ENCODE measurements around the gene MT1H. TPM values are rescaled to one million over a fixed set of nuclear protein-coding genes. Genes with fewer than 3 reads are reported as not detected.

Gene MT1H
- total and polyA plus RNA-seq, 2 of the 13 experiments (the other 11 are each of a cell fraction or from before 2014, with no cell fraction given): 0.60 TPM; not detected in 1

- peak; percentile 73; the same call in 1 of the 2 replicates for TF ChIP-seq ZNF446 (CRISPR knock-in tag; IDR thresholded peaks at IDR 0.05)
- peak; percentile 95 for TF ChIP-seq HNRNPLL (IDR thresholded peaks at IDR 0.05; ENCODE audit: low read depth, low read length, poor library complexity, severe bottlenecking)
- TF ChIP-seq KDM4B (CRISPR knock-in tag; IDR thresholded peaks at IDR 0.05): no peak
- TF ChIP-seq ZNF17 (CRISPR knock-in tag; IDR thresholded peaks at IDR 0.05): no peak
- TF ChIP-seq CTCF (CRISPR knock-in tag; IDR thresholded peaks at IDR 0.05): no peak
- no peak for TF ChIP-seq SIN3B (IDR thresholded peaks at IDR 0.05; ENCODE audit: low read length)
- TF ChIP-seq HOXA7 (CRISPR knock-in tag; IDR thresholded peaks at IDR 0.05): no peak
- TF ChIP-seq ZEB1 (IDR thresholded peaks at IDR 0.05; ENCODE audit: insufficient replicate concordance, low read depth): no peak
- no peak for TF ChIP-seq ZNF597 (CRISPR knock-in tag; IDR thresholded peaks at IDR 0.05)
- no peak for TF ChIP-seq ZNF12 (CRISPR knock-in tag; IDR thresholded peaks at IDR 0.05)
- TF ChIP-seq HOXD1 (CRISPR knock-in tag; IDR thresholded peaks at IDR 0.05): no peak
- TF ChIP-seq ZNF274 (CRISPR knock-in tag; IDR thresholded peaks at IDR 0.05): peak; percentile 16; the same call in 1 of the 2 replicates
- TF ChIP-seq ZNF329 (CRISPR knock-in tag; IDR thresholded peaks at IDR 0.05; ENCODE audit: low read depth): no peak
- TF ChIP-seq ARNT (IDR thresholded peaks at IDR 0.05): no peak
- TF ChIP-seq NFKBIZ (CRISPR knock-in tag; IDR thresholded peaks at IDR 0.05): no peak
- peak; percentile 55 for TF ChIP-seq ASH2L (IDR thresholded peaks at IDR 0.05; ENCODE audit: insufficient read length, low read depth, low read length)
- TF ChIP-seq, protein P1, sequence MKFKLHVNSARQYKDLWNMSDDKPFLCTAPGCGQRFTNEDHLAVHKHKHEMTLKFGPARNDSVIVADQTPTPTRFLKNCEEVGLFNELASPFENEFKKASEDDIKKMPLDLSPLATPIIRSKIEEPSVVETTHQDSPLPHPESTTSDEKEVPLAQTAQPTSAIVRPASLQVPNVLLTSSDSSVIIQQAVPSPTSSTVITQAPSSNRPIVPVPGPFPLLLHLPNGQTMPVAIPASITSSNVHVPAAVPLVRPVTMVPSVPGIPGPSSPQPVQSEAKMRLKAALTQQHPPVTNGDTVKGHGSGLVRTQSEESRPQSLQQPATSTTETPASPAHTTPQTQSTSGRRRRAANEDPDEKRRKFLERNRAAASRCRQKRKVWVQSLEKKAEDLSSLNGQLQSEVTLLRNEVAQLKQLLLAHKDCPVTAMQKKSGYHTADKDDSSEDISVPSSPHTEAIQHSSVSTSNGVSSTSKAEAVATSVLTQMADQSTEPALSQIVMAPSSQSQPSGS (CRISPR knock-in tag; IDR thresholded peaks at IDR 0.05): no peak
- TF ChIP-seq, protein P2, sequence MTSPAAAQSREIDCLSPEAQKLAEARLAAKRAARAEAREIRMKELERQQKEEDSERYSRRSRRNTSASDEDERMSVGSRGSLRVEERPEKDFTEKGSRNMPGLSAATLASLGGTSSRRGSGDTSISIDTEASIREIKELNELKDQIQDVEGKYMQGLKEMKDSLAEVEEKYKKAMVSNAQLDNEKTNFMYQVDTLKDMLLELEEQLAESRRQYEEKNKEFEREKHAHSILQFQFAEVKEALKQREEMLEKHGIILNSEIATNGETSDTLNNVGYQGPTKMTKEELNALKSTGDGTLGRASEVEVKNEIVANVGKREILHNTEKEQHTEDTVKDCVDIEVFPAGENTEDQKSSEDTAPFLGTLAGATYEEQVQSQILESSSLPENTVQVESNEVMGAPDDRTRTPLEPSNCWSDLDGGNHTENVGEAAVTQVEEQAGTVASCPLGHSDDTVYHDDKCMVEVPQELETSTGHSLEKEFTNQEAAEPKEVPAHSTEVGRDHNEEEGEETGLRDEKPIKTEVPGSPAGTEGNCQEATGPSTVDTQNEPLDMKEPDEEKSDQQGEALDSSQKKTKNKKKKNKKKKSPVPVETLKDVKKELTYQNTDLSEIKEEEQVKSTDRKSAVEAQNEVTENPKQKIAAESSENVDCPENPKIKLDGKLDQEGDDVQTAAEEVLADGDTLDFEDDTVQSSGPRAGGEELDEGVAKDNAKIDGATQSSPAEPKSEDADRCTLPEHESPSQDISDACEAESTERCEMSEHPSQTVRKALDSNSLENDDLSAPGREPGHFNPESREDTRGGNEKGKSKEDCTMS (CRISPR knock-in tag; conservative IDR thresholded peaks at IDR 0.05): 0 out of 2 replicates have a peak, but pooled peaks have one; percentile 31
- TF ChIP-seq, protein P3, sequence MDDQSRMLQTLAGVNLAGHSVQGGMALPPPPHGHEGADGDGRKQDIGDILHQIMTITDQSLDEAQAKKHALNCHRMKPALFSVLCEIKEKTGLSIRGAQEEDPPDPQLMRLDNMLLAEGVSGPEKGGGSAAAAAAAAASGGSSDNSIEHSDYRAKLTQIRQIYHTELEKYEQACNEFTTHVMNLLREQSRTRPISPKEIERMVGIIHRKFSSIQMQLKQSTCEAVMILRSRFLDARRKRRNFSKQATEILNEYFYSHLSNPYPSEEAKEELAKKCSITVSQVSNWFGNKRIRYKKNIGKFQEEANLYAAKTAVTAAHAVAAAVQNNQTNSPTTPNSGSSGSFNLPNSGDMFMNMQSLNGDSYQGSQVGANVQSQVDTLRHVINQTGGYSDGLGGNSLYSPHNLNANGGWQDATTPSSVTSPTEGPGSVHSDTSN (CRISPR knock-in tag; IDR thresholded peaks at IDR 0.05; ENCODE audit: borderline replicate concordance): no peak; the same call in 1 of the 2 replicates
- peak; percentile 67; the same call in 1 of the 2 replicates for TF ChIP-seq ARNT2 (CRISPR knock-in tag; IDR thresholded peaks at IDR 0.05; ENCODE audit: low read depth)
- no peak for TF ChIP-seq SMC3 (IDR thresholded peaks at IDR 0.05; ENCODE audit: low read length)
- TF ChIP-seq ZNF33B (CRISPR knock-in tag; IDR thresholded peaks at IDR 0.05): no peak; the same call in none of the 2 replicates
Observed at GRCh38 chr16:56625140-56625942, 44.3 kb upstream of the MT1H start, which contains the start of gene MT1E (continued).

All from HepG2 (cell line).